ENCODE data around the gene NT5C3A.

Gene NT5C3A

GRCh38 chr7:33073243-33073642 lies 10.7 kb upstream of the NT5C3A start:
- no peak for DNase-seq

GRCh38 chr7:33072471-33072870 lies 9.9 kb upstream of the NT5C3A start:
- no peak for DNase-seq

GRCh38 chr7:33070831-33071230 lies 8.3 kb upstream of the NT5C3A start:
- no peak for DNase-seq

GRCh38 chr7:33070277-33070676 lies 7.7 kb upstream of the NT5C3A start:
- DNase-seq, result no peak

GRCh38 chr7:33067921-33068320 lies 5.3 kb upstream of the NT5C3A start:
- DNase-seq, result no peak

- no peak for DNase-seq
Measured at GRCh38 chr7:33066771-33067170, 4.2 kb upstream of the NT5C3A start.

GRCh38 chr7:33065981-33066380 lies 3.4 kb upstream of the NT5C3A start:
- DNase-seq, result no peak

- DNase-seq, result peak; percentile 86
Measured at GRCh38 chr7:33062782-33063443, 337 bp upstream of the NT5C3A start.

GRCh38 chr7:33061282-33061937 lies 1.2 kb downstream of the NT5C3A start:
- no peak for DNase-seq

- DNase-seq, result no peak
Measured at GRCh38 chr7:33059635-33060034, 2.9 kb downstream of the NT5C3A start.

- DNase-seq, result no peak
Measured at GRCh38 chr7:33055158-33055557, 7.4 kb downstream of the NT5C3A start.

- DNase-seq, result no peak
Measured at GRCh38 chr7:33054261-33054964, 8.2 kb downstream of the NT5C3A start.

- DNase-seq, result no peak
Measured at GRCh38 chr7:33053721-33054120, 8.9 kb downstream of the NT5C3A start.

- DNase-seq, result no peak
Measured at GRCh38 chr7:33050535-33051318, 11.8 kb downstream of the NT5C3A start.

GRCh38 chr7:33048704-33049103 lies 13.9 kb downstream of the NT5C3A start:
- DNase-seq, result no peak

GRCh38 chr7:33048257-33048656 lies 14.3 kb downstream of the NT5C3A start:
- DNase-seq, result no peak

GRCh38 chr7:33044986-33045385 lies 17.6 kb downstream of the NT5C3A start:
- DNase-seq, result no peak

GRCh38 chr7:33044401-33044718 lies 18.2 kb downstream of the NT5C3A start:
- no peak for DNase-seq

- DNase-seq, result no peak
Measured at GRCh38 chr7:33043501-33044400, 18.8 kb downstream of the NT5C3A start.

GRCh38 chr7:33041631-33042428 lies 20.7 kb downstream of the NT5C3A start:
- DNase-seq, result no peak

GRCh38 chr7:33040803-33041516 lies 21.6 kb downstream of the NT5C3A start:
- DNase-seq, result no peak

Data from NCI-H1436 treated with DMSO at 0.1 percent for 48 hours (cell line).